ENCODE results near the gene BARHL1. TPM values are rescaled to one million over a fixed set of nuclear protein-coding genes. Genes with fewer than 3 reads are reported as not detected.

The BARHL1 gene
- total RNA-seq, 1 experiment from 2014 or later: 0.15 TPM

GRCh38 chr9:132548751-132549640, 33.4 kb upstream of the BARHL1 start:
- POLR2A ChIA-PET: no interaction called here
- Mint-ChIP-seq H3K4me3 (no peak overlapping the region), H3K27ac (no peak overlapping the region; the same call in 1 of the 2 replicates)

GRCh38 chr9:132551556-132551955, 30.9 kb upstream of the BARHL1 start:
- no peak overlapping the region for H3K4me3 Mint-ChIP-seq
- peaks cover 20% of the 10 kb centered on the region for H3K4me1 Mint-ChIP-seq
- no peak for ATAC-seq
- DNase-seq (ENCODE audit: low spot score): no peak
- H3K27me3 Mint-ChIP-seq (ENCODE audit: low read depth): no peaks in the 10 kb centered on the region
- no peaks in the 10 kb centered on the region for H3K9me3 Mint-ChIP-seq
- TF ChIP-seq E2F5 (CRISPR knock-in tag; IDR thresholded peaks at IDR 0.05) (no peak), ZSCAN18 (CRISPR knock-in tag; IDR thresholded peaks at IDR 0.05) (no peak), GRHL2 (CRISPR knock-in tag; IDR thresholded peaks at IDR 0.05; ENCODE audit: insufficient replicate concordance, severe bottlenecking) (no peak), USF2 (CRISPR knock-in tag; IDR thresholded peaks at IDR 0.05) (no peak), ZNF263 (CRISPR knock-in tag; IDR thresholded peaks at IDR 0.05; ENCODE audit: low read depth) (no peak), PREB (CRISPR knock-in tag; IDR thresholded peaks at IDR 0.05; ENCODE audit: borderline replicate concordance) (no peak), GTF2I (CRISPR knock-in tag; conservative IDR thresholded peaks at IDR 0.05) (no peak), FOXP4 (CRISPR knock-in tag; IDR thresholded peaks at IDR 0.05) (no peak), KAT7 (CRISPR knock-in tag; IDR thresholded peaks at IDR 0.05; ENCODE audit: borderline replicate concordance) (no peak), ZNF317 (CRISPR knock-in tag; IDR thresholded peaks at IDR 0.05; ENCODE audit: borderline replicate concordance, low read depth) (no peak)
- no peaks in the 10 kb centered on the region for H3K36me3 Mint-ChIP-seq
- CTCF ChIA-PET: interaction anchor here (1.1 kb wide), 1 partner anchor 14 kb away, joined by 4 read pairs; no protein-coding TSS in a partner anchor
- POLR2A ChIA-PET: no interaction called here
- no peak overlapping the region for H3K27ac Mint-ChIP-seq

More at GRCh38 chr9:132548751-132549640, 33.4 kb upstream of the BARHL1 start:
- ATAC-seq (no peak), DNase-seq (ENCODE audit: low spot score) (no peak)
- no peaks in the 10 kb centered on the region for H3K27me3 Mint-ChIP-seq (ENCODE audit: low read depth)
- H3K36me3 Mint-ChIP-seq: no peaks in the 10 kb centered on the region
- CTCF ChIA-PET: interaction anchor here (0.6 to 3.1 kb wide), 5 partner anchors 14 to 929 kb away, joined by 3 to 22 read pairs (median 3); no protein-coding TSS in a partner anchor
- H3K4me1 Mint-ChIP-seq: peaks cover 22% of the 10 kb centered on the region
- H3K9me3 Mint-ChIP-seq: no peaks in the 10 kb centered on the region
- TF ChIP-seq FOXK1 (CRISPR knock-in tag; IDR thresholded peaks at IDR 0.05) (no peak), EMX1 (CRISPR knock-in tag; IDR thresholded peaks at IDR 0.05) (no peak), JUN (CRISPR knock-in tag; IDR thresholded peaks at IDR 0.05) (no peak), SP1 (CRISPR knock-in tag; conservative IDR thresholded peaks at IDR 0.05) (no peak), MXD4 (CRISPR knock-in tag; IDR thresholded peaks at IDR 0.05; ENCODE audit: borderline replicate concordance) (no peak), TCF7 (CRISPR knock-in tag; IDR thresholded peaks at IDR 0.05; ENCODE audit: low read depth) (no peak)

Measured in WTC11 (cell line).